Stimulated activated CD4-positive, alpha-beta T cell treated with anti-CD3 and anti-CD28 coated beads, TNF-alpha, amount 100 ng/mL, for 4 hours (primary cell): ENCODE data around the gene MRPL24.

ENCODE experiments used
- DNase-seq, 3 experiments: peaks; one replicate each; pipeline ENCODE4 v3.0.0-alpha.2; 2020; ENCODE audit warnings: low read depth in 3 of 3

Gene MRPL24

GRCh38 chr1:156743367-156744302 is 2.7 kb upstream of the MRPL24 start:
- no peak for DNase-seq

- no peak for DNase-seq
Measured at GRCh38 chr1:156742801-156743200, 1.9 kb upstream of the MRPL24 start.

- no peak for DNase-seq
Measured at GRCh38 chr1:156742017-156742416, 1.1 kb upstream of the MRPL24 start.

- no peak for DNase-seq
Measured at GRCh38 chr1:156741481-156741983, 644 bp upstream of the MRPL24 start.

DNA sequence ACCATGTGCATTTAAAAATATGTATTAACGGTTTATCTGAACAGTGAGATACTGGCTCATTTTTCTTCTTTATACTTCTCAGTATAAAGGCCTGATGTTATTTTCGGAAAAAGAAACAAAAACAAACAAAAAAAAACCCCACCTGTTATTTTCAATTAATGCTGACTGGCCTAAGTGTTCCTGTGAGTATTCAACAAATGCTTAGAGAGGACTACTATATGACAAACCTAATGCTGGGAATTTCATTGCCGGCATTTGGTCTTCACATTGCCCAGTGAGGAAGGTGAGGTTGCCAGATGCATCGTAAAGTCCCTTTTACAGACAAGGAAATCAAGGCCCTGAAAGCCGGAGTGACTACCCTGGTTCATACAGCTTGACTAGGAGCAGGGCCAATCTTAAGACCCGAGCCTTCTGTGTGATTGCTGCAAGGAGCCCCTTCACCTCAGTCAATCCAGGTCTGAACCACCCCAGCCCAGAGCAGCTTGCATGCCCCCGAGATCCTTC is 599 bp downstream of the MRPL24 start:
- DNase-seq: no peak

DNA sequence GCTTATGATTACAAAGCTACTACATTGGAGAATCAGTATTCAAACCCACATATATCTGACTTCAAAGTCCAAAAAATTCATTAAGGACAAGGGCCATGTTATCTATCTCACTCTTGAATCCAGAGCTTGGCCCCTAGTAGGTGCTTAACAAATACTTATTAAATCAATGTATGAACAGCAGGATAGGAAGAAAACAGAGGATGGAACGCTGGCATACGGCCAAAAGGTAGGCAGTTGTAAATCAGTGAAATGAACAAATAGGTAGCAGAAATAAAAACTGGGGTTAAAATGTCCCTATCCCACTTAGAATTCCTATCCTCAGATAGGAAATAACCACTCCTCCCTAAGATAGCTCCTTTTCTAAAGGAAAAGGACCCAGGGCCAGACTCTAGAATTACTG is 2.0 kb downstream of the MRPL24 start:
- DNase-seq: no peak

GRCh38 chr1:156738407-156738806 is 2.5 kb downstream of the MRPL24 start:
- no peak for DNase-seq

DNA sequence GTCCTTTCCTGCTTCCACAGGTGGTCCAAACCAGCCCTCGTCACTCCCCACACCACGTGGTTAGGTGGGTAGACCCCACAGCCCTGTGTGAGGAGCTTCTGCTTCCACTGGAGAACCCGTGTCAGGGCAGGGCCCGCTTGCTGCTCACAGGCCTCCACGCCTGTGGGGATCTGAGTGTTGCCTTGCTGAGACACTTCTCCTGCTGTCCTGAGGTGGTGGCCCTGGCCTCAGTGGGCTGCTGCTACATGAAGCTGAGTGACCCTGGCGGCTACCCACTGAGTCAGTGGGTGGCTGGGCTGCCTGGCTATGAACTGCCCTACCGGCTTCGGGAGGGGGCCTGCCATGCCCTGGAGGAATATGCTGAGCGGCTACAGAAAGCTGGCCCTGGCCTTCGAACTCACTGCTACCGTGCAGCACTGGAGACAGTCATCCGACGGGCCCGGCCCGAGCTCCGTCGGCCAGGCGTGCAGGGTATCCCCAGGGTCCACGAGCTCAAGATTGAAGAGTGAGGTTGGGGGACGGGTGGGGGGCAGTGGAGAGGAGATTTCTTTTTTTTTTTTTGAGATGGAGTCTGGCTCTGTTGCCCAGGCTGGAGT is 6.8 kb downstream of the MRPL24 start:
- DNase-seq: no peak

- peak; percentile 76 to 93 (median 92) for DNase-seq
Measured at GRCh38 chr1:156728599-156729462, 12.1 kb downstream of the MRPL24 start, which contains the start of gene ISG20L2. TSS of gene ISG20L2 (minus strand) at chr1:156728766. CDS start at chr1:156727652, 1,114 bp downstream.

DNA sequence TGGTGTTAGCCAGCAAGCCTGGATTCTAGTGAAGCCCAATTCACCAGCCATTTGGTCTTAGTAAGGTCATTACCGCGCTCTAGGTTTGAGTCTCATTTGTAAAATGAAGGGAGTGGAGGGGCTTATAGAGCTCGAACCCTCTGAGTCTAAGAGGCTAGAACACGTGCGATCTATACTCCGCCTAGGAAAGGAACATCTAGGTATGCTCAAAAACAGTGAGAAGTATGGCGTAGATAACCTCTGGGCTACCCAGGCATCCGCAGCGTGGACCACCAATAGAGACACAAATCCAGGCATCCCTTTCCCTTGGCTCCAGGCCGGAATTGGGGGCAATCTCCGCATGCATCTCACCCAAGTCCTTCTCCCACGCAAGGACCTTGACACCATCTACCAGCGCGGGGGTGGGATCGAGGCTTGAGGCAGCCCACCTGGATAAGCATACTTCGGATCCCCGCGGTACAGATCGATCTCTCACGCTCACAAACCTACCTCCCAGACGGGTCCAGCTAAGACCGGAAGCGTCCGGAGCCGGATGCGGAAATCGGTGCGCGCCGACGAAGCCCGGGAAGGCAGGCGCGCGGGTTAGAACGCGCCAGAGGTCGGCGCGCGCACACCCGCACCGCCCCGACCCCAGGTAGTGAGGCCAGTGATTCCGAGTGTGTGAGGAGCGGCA is 12.8 kb downstream of the MRPL24 start, which contains the start of gene METTL25B:
Gene METTL25B (plus strand): TSS at position 544 of the 673 bp plus-strand sequence. CDS start 636 bp downstream, outside the sequence.
- DNase-seq: peak in 1 of 3 experiments; percentile 69

DNA sequence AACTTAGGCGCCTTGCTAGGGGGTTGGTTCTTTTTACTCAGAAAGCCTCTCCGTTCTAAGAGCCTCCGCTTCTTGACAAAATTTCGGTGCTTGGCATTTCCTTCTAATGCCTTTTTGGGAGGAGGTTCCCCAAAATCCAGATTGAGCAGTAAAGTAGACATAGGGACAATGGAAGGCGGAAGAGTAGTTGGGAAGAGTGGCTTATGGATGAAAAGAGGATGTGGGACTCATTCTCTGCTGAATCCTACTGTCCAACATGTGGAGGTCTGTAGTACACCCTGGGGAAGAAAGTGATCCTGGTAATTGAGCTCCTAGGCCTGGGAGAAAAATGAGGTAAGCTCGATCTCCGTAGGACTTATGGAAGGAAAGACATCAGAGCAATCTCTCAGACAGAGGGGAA is 13.4 kb downstream of the MRPL24 start:
- no peak for DNase-seq

DNA sequence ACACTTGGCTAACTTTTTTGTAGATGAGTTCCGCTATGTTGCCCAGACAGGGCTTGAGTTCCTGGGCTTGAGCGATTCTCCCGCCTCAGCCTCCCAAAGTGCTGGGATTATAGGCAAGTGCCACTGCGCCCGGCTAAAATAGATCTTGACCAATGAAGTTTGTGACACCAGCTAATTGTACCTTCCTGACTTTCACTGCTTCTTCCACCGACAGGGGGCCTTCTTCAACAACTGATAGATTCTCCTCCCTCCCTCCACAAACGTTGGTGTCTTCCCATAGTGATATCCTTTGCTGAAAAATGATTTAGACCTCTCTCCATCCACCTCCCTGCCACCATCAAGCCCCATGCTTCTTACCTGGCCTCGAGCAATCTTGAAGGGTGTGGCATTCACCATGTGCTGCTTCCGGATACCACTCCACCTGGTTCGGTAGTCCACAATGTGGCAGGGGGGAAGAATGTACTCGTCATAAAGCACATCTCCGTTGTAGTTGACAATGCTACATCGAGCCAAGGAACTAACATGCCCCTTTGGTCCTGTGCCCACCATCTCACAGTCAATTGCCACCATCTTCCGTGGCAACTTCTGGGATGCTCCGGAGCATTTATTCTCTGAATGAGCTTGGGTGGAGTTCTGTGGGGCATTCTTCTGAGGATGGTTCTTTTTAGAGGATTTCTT is 14.2 kb downstream of the MRPL24 start:
- peak in 1 of 3 experiments; percentile 28 for DNase-seq

DNA sequence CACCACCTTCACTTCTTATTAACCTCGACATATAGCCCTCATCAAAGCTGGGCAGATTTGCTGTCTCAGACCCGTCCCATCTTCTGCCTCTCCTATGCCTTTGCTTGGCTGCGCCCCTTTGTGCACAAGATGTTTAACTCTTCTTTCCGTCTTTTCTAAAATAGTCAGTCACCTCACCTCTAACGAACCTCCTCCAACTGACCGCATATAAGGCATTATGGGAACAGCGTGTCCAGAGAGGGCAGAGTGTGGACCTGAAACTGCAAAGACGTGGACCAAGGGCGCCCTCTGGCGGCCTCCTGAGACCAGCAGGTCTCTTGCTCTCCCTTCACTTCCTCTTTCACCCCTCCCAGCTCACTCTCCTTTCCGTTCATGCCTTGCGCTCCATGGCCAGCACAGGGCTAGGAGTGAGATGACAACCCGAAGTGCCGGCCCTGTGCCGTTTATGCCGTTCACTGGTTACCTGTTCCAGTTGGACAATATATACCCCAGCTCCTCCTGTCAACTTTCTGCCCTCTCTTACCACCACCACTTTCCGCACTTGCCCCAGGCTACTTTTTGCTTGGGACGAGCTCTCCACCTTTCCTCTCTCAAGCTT is 15.1 kb downstream of the MRPL24 start:
- DNase-seq: peak; percentile 53 to 61 (median 57)

DNA sequence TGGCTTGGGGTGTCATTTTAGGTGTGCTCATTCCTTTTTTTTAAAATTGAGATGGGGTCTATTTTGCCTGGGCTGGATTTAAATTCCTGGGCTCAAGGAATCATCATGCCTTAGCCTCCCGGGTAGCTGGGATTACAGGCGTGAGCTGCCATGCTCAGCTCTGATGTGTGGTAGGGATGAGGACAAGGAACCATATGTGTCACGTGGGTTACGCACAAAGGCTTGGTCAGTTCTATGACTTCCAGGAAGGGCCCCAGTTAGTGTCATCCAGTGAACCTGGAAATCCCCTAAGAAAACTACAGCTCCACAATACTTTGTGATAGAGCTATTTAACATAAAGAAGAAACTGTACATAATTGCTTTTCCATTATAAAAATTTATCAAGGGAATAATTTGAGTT is 19.4 kb downstream of the MRPL24 start:
- DNase-seq: no peak

DNA sequence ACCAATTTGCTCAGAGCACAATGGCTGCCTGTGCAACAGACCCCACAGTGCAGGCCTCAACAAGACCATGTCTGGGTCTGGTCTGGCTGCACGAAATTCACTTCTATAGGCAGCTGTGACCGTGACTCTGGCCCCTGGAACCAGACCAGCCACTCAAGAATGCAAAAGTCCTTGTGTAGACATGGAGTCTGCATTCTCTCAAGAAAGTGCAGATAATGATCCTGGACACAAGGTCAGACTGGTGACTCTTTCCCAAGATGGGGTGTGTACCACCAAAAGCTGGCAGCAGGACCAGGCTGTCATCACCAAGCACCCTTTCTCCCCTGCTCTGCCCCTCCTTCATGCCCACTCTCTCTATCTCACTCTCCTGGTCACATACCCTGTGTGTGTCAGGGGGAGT is 19.8 kb downstream of the MRPL24 start:
- no peak for DNase-seq

GRCh38 chr1:156717351-156717750 is 23.5 kb downstream of the MRPL24 start:
- DNase-seq: no peak

GRCh38 chr1:156714830-156715229 is 26.1 kb downstream of the MRPL24 start:
- no peak for DNase-seq

GRCh38 chr1:156712626-156713025 is 28.3 kb downstream of the MRPL24 start:
- DNase-seq: no peak

- no peak for DNase-seq
Measured at GRCh38 chr1:156711011-156711817, 29.7 kb downstream of the MRPL24 start.
